Ovary (tissue), 9 donors: Measurements from ENCODE around the gene MASP1. TPM values are rescaled to one million over a fixed set of nuclear protein-coding genes. Genes with fewer than 3 reads are reported as not detected.

ENCODE experiments used
- DNase-seq, 5 donors: peaks; one replicate each; pipeline ENCODE4 v3.0.0-alpha.2; 2019 to 2020
- H3K27ac ChIP-seq, 2 donors: fragments of 200-600 bp; one replicate each; pipeline versions ENCODE4 v1.5.1 to v1.8.0; 2019 to 2022
- H3K27me3 ChIP-seq: fragments of 200-600 bp; one replicate; pipeline ENCODE4 v1.8.0; 2022
- H3K36me3 ChIP-seq: fragments of 200-600 bp; sonication (generic); one replicate; pipeline ENCODE4 v1.5.1; 2019
- H3K4me1 ChIP-seq: one replicate; pipeline ENCODE4 v1.8.1; 2013; ENCODE audit warnings: mild to moderate bottlenecking, moderate library complexity; ENCODE audit not compliant: insufficient read depth
- H3K4me3 ChIP-seq: fragments of 200-600 bp; sonication (generic); one replicate; pipeline ENCODE4 v1.5.1; 2017
- H3K9me3 ChIP-seq, 2 donors: fragments of 200-600 bp in 1 of 2; sonication (generic) in 1 of 2; one replicate each; pipeline versions ENCODE4 v1.5.1 to v1.8.1; 2013 to 2019; ENCODE audit warnings: mild to moderate bottlenecking in 1 of 2, moderate library complexity in 1 of 2
- EP300 ChIP-seq: sonication (generic); formaldehyde crosslinking; IDR thresholded peaks from one replicate; pipeline ENCODE4 v1.6.1; 2017; ENCODE audit warnings: antibody characterized with exemption
- POLR2A ChIP-seq: fragments of 450-650 bp; IDR thresholded peaks from one replicate; pipeline ENCODE4 v1.6.1; 2017; ENCODE audit warnings: antibody characterized with exemption, mild to moderate bottlenecking, moderate library complexity
- WGBS, 3 donors: extraction: QIAGEN DNeasy Blood & Tissue Kit in 1 of 3; methylation state at CpG; one replicate each; pipeline versions ENCODE4 v1.1.5 to v1.1.7; 2013 to 2017; 5-methylcytosine and 5-hydroxymethylcytosine counted together
- intact Hi-C, 4 donors: fragments of 100-400 bp; cut with DNase I; formaldehyde crosslinking; loops; one replicate each; pipeline versions ENCODE4 v1.11.0 to v1.15.1; 2022 to 2023
- polyA plus RNA-seq, 2 donors: library from polyadenylated mRNA; stranded (reverse); fragments of 200-250 nt in 1 of 2; fragments of 350-450 nt in 1 of 2; fragmentation: Illumina TruSeq in 1 of 2; extraction: RNeasy Lipid Tissue Mini Kit (QIAGEN cat#74804) in 1 of 2; gene quantifications; one replicate each; pipeline ENCODE4 v1.2.3, GENCODE V29; 2013 to 2014
- total RNA-seq, 7 donors: library from RNA; depleted of rRNA in 2 of 7; stranded (reverse); fragments of >200 nt in 2 of 7; fragmentation: NEBNext Ultra II Directional in 3 of 7; extraction: Animal tissue kit (Norgen Biotek cat#: 25700) in 3 of 7; gene quantifications; one replicate each; pipeline versions ENCODE4 v1.1.0 to v1.2.4, GENCODE V29; 2016 to 2023
- TF ChIP-seq, protein P1 (sequence below), 3 donors: fragments of 450-650 bp in 2 of 3; fragments of 200-600 bp in 1 of 3; IDR thresholded peaks; one replicate each; pipeline versions ENCODE4 v1.5.1 to v1.8.0; 2016 to 2022; ENCODE audit warnings: antibody characterized with exemption in 3 of 3, mild to moderate bottlenecking in 1 of 3
- donor health status: DM: no; HTN: no; CAD: no; lungs with moderate emphysema.
- donor health status: DM: no; HTN: no; CAD: no.
- donor health status: Bipolar disorder and iron deficiency.
- donor health status: DM: yes; HTN: yes; CAD: no.
- donor health status: DM: no; HTN: no; CAD: no.
- donor health status: DM: yes; HTN: yes; CAD: no.

The MASP1 gene
- total and polyA plus RNA-seq, 9 donors, result 0.40 to 19.5 (median 4.4) TPM

DNA sequence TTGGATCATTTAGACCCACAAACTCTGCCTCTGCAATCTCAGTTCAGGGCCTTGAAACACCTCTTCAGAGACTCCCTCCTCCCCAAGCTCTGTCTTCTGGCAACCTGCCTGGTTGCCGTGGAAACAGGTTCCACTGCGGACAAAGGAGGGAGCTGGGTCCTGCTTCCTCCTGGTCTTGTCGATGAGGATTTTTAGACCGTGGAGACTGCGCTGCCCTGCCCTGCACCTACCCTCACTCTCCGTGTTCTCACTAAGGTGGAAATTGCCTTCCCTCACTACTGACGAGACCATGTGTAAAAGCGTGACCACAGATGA lies 94.2 kb downstream of the MASP1 start, which contains the start of gene RTP1:
TSS of gene RTP1 (plus strand) at position 152 of the 315 bp plus-strand sequence. CDS start at position 182, 30 bp downstream.
- TF ChIP-seq POLR2A (no peak), EP300 (no peak)
- TF ChIP-seq, protein P1, sequence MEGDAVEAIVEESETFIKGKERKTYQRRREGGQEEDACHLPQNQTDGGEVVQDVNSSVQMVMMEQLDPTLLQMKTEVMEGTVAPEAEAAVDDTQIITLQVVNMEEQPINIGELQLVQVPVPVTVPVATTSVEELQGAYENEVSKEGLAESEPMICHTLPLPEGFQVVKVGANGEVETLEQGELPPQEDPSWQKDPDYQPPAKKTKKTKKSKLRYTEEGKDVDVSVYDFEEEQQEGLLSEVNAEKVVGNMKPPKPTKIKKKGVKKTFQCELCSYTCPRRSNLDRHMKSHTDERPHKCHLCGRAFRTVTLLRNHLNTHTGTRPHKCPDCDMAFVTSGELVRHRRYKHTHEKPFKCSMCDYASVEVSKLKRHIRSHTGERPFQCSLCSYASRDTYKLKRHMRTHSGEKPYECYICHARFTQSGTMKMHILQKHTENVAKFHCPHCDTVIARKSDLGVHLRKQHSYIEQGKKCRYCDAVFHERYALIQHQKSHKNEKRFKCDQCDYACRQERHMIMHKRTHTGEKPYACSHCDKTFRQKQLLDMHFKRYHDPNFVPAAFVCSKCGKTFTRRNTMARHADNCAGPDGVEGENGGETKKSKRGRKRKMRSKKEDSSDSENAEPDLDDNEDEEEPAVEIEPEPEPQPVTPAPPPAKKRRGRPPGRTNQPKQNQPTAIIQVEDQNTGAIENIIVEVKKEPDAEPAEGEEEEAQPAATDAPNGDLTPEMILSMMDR (IDR thresholded peaks at IDR 0.05), result no peak
- no peaks in the 10 kb centered on the region for H3K9me3 ChIP-seq
- intact Hi-C loops, result no loop called here
- no peak within 1 kb of the TSS for H3K27ac ChIP-seq
- H3K27me3 ChIP-seq, result no peaks in the 10 kb centered on the region
- WGBS, 3 donors, result 56 to 57% (median 56%) methylated on average over 8 of the region's 8 CpGs
- H3K4me3 ChIP-seq, result no peak within 1 kb of the TSS
- H3K4me1 ChIP-seq, result no peaks in the 10 kb centered on the region
- no peaks in the 10 kb centered on the region for H3K36me3 ChIP-seq
- DNase-seq, result no peak

DNA sequence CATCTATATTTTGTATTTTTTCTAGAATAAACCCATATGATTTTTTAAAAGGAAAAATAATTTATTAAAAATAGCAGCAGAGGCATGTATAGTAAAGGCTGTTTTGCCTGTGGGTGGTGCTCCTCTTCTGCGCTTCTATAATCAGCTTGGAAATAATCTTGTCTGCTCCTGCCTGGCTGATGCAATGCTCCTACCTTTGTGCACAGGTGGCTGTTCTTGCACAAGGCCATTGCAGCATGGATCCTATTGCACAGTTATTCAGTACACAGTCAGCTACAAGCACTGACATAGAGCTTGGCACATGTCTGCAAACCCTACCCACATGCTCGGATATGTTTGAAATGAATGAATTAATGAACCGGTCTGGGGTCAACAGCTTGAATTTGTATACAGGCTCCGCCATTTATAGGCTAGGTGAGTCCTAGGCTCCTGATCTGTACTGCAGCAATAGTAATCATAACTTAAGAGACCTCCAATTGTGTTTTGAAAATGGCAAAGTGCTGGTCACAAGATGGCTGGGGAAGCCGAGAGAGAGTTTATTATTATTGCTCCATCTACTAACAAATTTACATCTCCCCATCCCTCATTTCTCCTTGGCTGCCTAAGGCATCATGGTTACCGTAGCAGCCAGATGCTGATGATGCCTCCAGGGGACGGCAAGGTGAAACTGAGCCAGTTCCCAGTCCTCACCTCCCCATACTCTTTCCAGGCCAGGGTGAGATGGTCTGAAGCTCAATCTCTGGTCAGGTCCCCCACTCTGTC lies 94.8 kb downstream of the MASP1 start:
- Histone ChIP-seq H3K36me3 (no peaks in the 10 kb centered on the region), H3K4me1 (no peaks in the 10 kb centered on the region), H3K27me3 (no peaks in the 10 kb centered on the region), H3K9me3 (no peaks in the 10 kb centered on the region), H3K4me3 (no peak overlapping the region), H3K27ac (no peak overlapping the region)
- 79 to 83% (median 82%) methylated on average over 7 of the region's 7 CpGs for WGBS, 3 donors
- TF ChIP-seq, protein P1 (IDR thresholded peaks at IDR 0.05), result no peak
- TF ChIP-seq POLR2A, result no peak
- TF ChIP-seq EP300, result no peak
- intact Hi-C loops, result no loop called here
- DNase-seq, result no peak

DNA sequence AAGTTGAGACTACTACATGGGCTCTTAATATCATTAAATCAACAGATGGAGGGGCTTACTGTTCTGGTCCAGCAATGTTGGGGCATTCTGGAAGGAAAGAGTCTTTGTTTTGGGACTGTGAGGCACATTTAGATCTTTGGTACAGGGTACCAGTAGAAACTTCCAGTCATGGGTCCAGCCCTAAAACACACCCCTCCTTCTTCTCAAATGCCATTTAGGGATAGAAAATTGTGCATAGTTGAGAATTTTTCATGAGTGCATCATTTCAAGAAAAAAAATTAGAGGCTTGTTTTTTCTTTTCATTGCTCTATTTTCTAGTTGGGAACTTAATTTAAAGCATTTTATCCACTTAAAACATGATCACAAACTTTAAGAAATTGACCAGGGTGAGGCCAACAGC lies 98.4 kb downstream of the MASP1 start:
- H3K4me1 ChIP-seq, result no peaks in the 10 kb centered on the region
- H3K9me3 ChIP-seq, result no peaks in the 10 kb centered on the region

DNA sequence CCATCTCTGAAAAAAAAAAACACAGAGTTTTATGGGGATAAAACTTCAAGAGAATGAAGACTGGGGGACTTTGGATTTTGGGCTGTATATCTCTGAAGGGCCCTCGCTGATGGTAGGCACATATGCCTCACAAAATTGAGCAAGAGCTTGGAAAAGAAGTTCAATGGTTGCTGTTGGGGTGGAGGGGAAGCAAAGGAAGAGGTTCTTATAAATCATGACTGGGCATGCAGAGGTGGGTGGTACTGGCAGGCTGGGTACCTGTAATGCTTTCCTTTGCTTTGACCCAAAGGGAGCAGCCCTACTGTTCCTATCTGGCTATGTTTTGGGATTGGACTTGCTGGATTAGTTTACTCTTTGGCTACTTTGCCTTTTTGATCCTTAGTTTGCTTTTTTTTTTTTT lies 100.3 kb downstream of the MASP1 start:
- 81 to 90% (median 82%) methylated on average over 1 of the region's 1 CpG for WGBS, 3 donors
- no peak for DNase-seq
- no peaks in the 10 kb centered on the region for H3K27me3 ChIP-seq
- H3K36me3 ChIP-seq, result no peaks in the 10 kb centered on the region
- H3K4me3 ChIP-seq, result no peak overlapping the region
- intact Hi-C loops, result no loop called here
- no peak overlapping the region for H3K27ac ChIP-seq
- TF ChIP-seq POLR2A (no peak), EP300 (no peak)
- TF ChIP-seq, protein P1 (IDR thresholded peaks at IDR 0.05), result no peak
- no peaks in the 10 kb centered on the region for H3K9me3 ChIP-seq
- H3K4me1 ChIP-seq, result peaks cover 5% of the 10 kb centered on the region

More for the DNA sequence above, 98.4 kb downstream of the MASP1 start:
- TF ChIP-seq, protein P1 (IDR thresholded peaks at IDR 0.05), result no peak
- H3K36me3 ChIP-seq, result no peaks in the 10 kb centered on the region
- no peaks in the 10 kb centered on the region for H3K27me3 ChIP-seq
- no peak overlapping the region for H3K4me3 ChIP-seq
- DNase-seq, result no peak
- no peak overlapping the region for H3K27ac ChIP-seq
- intact Hi-C loops, result no loop called here
